Spleen (tissue), 7 donors: ENCODE data around the gene KIF1C.

Experiments
- POLR2A ChIP-seq, 3 donors: fragments of 450-650 bp; IDR thresholded peaks; one replicate each; pipeline ENCODE4 v1.5.1; 2017; ENCODE audit warnings: antibody characterized with exemption in 3 of 3, mild to moderate bottlenecking in 1 of 3
- TF ChIP-seq, protein P1 (sequence below), 11 experiments: fragments of 200-600 bp in 7 of 11; fragments of 450-650 bp in 4 of 11; sonication (generic) in 4 of 11; IDR thresholded peaks in 8 of 11; conservative IDR thresholded peaks in 3 of 11; 1 replicate in 7 of 11; 2 replicates in 4 of 11; pipeline versions ENCODE4 v1.4.0 to v1.8.0; 2016 to 2021; ENCODE audit warnings: antibody characterized with exemption in 11 of 11, inconsistent platforms in 4 of 11, mild to moderate bottlenecking in 1 of 11
- donor health status: DM: no; HTN: no; CAD: no; lungs with moderate emphysema.
- donor health status: DM: no; HTN: no; CAD: no.
- donor health status: DM: no; HTN: no; CAD: no.

DNA sequence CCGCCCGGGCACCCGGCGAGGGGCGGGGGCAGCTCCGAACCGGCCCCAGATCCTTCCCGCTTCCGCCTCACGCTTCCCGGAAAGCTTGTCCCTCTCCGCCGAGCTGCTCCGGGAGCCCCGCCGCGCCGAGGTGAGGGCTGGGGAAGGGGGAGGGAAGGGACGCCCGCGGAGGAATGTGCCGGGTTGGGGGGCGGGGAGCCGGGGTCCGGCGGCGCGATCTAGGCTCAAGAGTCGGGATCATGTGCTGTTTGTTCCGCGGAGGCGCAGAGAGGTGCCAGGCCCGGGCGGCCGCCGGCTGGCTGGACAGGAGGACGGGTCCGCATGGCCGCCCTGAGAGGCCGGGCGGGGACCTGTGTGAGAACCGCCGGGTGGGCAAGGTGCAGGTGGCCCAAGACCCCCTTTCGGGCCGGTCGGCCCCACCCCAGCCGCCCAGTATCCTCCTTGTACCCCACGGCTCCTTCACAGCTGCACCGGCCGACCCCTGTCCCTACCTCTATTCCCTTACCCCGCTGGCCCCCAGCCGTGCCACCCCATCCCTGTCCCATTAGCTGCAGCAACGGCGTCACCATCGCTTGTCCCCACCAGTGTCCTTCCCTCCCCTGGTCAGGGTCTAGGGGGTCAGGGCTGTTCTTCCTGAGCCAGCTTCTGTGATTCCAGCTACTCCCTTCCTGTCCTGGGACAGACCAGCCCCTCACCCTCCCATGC lies 429 bp downstream of the KIF1C start:
- TF ChIP-seq, protein P1, sequence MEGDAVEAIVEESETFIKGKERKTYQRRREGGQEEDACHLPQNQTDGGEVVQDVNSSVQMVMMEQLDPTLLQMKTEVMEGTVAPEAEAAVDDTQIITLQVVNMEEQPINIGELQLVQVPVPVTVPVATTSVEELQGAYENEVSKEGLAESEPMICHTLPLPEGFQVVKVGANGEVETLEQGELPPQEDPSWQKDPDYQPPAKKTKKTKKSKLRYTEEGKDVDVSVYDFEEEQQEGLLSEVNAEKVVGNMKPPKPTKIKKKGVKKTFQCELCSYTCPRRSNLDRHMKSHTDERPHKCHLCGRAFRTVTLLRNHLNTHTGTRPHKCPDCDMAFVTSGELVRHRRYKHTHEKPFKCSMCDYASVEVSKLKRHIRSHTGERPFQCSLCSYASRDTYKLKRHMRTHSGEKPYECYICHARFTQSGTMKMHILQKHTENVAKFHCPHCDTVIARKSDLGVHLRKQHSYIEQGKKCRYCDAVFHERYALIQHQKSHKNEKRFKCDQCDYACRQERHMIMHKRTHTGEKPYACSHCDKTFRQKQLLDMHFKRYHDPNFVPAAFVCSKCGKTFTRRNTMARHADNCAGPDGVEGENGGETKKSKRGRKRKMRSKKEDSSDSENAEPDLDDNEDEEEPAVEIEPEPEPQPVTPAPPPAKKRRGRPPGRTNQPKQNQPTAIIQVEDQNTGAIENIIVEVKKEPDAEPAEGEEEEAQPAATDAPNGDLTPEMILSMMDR (IDR thresholded peaks at IDR 0.05 in 8 of 11, conservative IDR thresholded peaks at IDR 0.05 in 3 of 11), result no peak
- TF ChIP-seq POLR2A (IDR thresholded peaks at IDR 0.05), result no peak
